Adipose tissue (tissue), 3 donors: ENCODE data around the gene PAQR6. TPM values are rescaled to one million over a fixed set of nuclear protein-coding genes. Genes with fewer than 3 reads are reported as not detected.

Source experiments
- H3K27ac ChIP-seq: one replicate; pipeline ENCODE4 v1.5.1; 2013; ENCODE audit warnings: low read depth, low read length
- WGBS, 3 donors: extraction: QIAGEN DNeasy Blood & Tissue Kit; methylation state at CpG; one replicate each; pipeline ENCODE4 v1.1.7; 2013; 5-methylcytosine and 5-hydroxymethylcytosine counted together
- polyA plus RNA-seq, 3 donors: library from polyadenylated mRNA; stranded (reverse); fragments of 200-250 nt; gene quantifications; one replicate each; pipeline ENCODE4 v1.2.3, GENCODE V29; 2013
- donor health status: healthy with polysubstance abuse.
- donor health status: Bipolar disorder and iron deficiency.
- donor health status: healthy.

Gene PAQR6
- polyA plus RNA-seq, 3 donors: 0.67 to 1.1 (median 0.79) TPM

GRCh38 chr1:156212833-156213643 is 34.8 kb downstream of the PAQR6 start, which contains the start of gene PMF1:
Gene PMF1, plus strand, starts transcription at chr1:156213007. Its CDS starts 9 bp downstream, at chr1:156213016.
- 1% methylated on average over 61 of the region's 61 CpGs for WGBS, 3 donors
- peak within 1 kb of the TSS; percentile 38 for H3K27ac ChIP-seq

- 80 to 83% (median 81%) methylated on average over 9 of the region's 9 CpGs for WGBS, 3 donors
- no peak overlapping the region for H3K27ac ChIP-seq
Measured at GRCh38 chr1:156212130-156212529, 35.7 kb downstream of the PAQR6 start.

- WGBS, 3 donors: 95 to 100% (median 98%) methylated on average over 3 of the region's 3 CpGs
Measured at GRCh38 chr1:156211243-156211642, 36.6 kb downstream of the PAQR6 start.

GRCh38 chr1:156204686-156205085 is 43.2 kb downstream of the PAQR6 start:
- 75 to 86% (median 80%) methylated on average over 3 of the region's 3 CpGs for WGBS, 3 donors
- no peak overlapping the region for H3K27ac ChIP-seq

More at GRCh38 chr1:156211243-156211642, 36.6 kb downstream of the PAQR6 start:
- H3K27ac ChIP-seq: no peak overlapping the region

- H3K27ac ChIP-seq: no peak overlapping the region
Measured at GRCh38 chr1:156203331-156203730, 44.5 kb downstream of the PAQR6 start.

- H3K27ac ChIP-seq: no peak overlapping the region
- 91 to 95% (median 94%) methylated on average over 8 of the region's 8 CpGs for WGBS, 3 donors
Measured at GRCh38 chr1:156200044-156200443, 47.8 kb downstream of the PAQR6 start.

GRCh38 chr1:156198831-156199349 is 49.0 kb downstream of the PAQR6 start:
- WGBS, 3 donors: 62 to 84% (median 76%) methylated on average over 5 of the region's 5 CpGs
- no peak overlapping the region for H3K27ac ChIP-seq

GRCh38 chr1:156196445-156196844 is 51.4 kb downstream of the PAQR6 start:
- 54 to 79% (median 63%) methylated on average over 2 of the region's 2 CpGs for WGBS, 3 donors
- no peak overlapping the region for H3K27ac ChIP-seq

GRCh38 chr1:156195853-156196252 is 52.0 kb downstream of the PAQR6 start:
- WGBS, 3 donors: 59 to 79% (median 70%) methylated on average over 4 of the region's 4 CpGs

GRCh38 chr1:156194300-156194652 is 53.6 kb downstream of the PAQR6 start:
- H3K27ac ChIP-seq: peak overlapping the region; percentile 4
- 11 to 14% (median 14%) methylated on average over 14 of the region's 14 CpGs for WGBS, 3 donors

More at GRCh38 chr1:156195853-156196252, 52.0 kb downstream of the PAQR6 start:
- no peak overlapping the region for H3K27ac ChIP-seq

GRCh38 chr1:156193488-156194299 is 54.2 kb downstream of the PAQR6 start, which contains the start of gene SLC25A44:
Gene SLC25A44, plus strand, starts transcription at chr1:156194104. Its CDS starts 5,744 bp downstream, at chr1:156199848.
- 2 to 3% (median 3%) methylated on average over 59 of the region's 59 CpGs for WGBS, 3 donors
- peak within 1 kb of the TSS; percentile 56 for H3K27ac ChIP-seq

Other genes starting within 250 kb of the PAQR6 start
- gene SSR2, start 227.1 kb downstream of the PAQR6 start, polyA plus RNA-seq: 100 to 1,000 TPM; 221 to 387 (median 237) TPM
- 10 to 100 TPM; 14.5 to 18.9 (median 18.8) TPM for gene UBQLN4, start 194.3 kb downstream of the PAQR6 start, polyA plus RNA-seq
- 100 to 1,000 TPM; 113 to 133 (median 116) TPM for gene LAMTOR2, start 193.3 kb downstream of the PAQR6 start, polyA plus RNA-seq
- gene RAB25, start 186.9 kb downstream of the PAQR6 start, polyA plus RNA-seq: 10 to 100 TPM in 2 of 3 donors, under 1 TPM in 1; 0.56 to 58.7 (median 11.8) TPM
- under 1 TPM; under 0.01 to 0.43 (median 0.26) TPM for gene MEX3A, start 165.6 kb downstream of the PAQR6 start, polyA plus RNA-seq
- 100 to 1,000 TPM in 2 of 3 donors, 10 to 100 TPM in 1; 58.6 to 543 (median 239) TPM for gene LMNA, start 133.3 kb downstream of the PAQR6 start, polyA plus RNA-seq
- 1 to 10 TPM; 2.1 to 9.5 (median 7.4) TPM for gene SEMA4A, start 94.5 kb downstream of the PAQR6 start, polyA plus RNA-seq
- gene SLC25A44, start 54.0 kb downstream of the PAQR6 start, polyA plus RNA-seq: 10 to 100 TPM in 2 of 3 donors, 1 to 10 TPM in 1; 6.6 to 27.6 (median 13.8) TPM
- 10 to 100 TPM; 32.3 to 59.8 (median 55.4) TPM for gene PMF1, start 35.0 kb downstream of the PAQR6 start, polyA plus RNA-seq
- 1 to 10 TPM in 1 of 3 donors, under 1 TPM in 2; 0.31 to 2.8 (median 0.71) TPM for gene BGLAP, start 5.9 kb downstream of the PAQR6 start, polyA plus RNA-seq
- 10 to 100 TPM; 24.1 to 34.4 (median 28.3) TPM for gene SMG5, start 34.8 kb upstream of the PAQR6 start, polyA plus RNA-seq
- gene TMEM79, start 36.3 kb upstream of the PAQR6 start, polyA plus RNA-seq: 1 to 10 TPM; 1.8 to 3.1 (median 2.5) TPM
- gene GLMP, start 47.6 kb upstream of the PAQR6 start, polyA plus RNA-seq: 10 to 100 TPM; 19.3 to 41.2 (median 37.2) TPM
- not detected for gene VHLL, start 51.3 kb upstream of the PAQR6 start, polyA plus RNA-seq
- gene CCT3, start 90.2 kb upstream of the PAQR6 start, polyA plus RNA-seq: 100 to 1,000 TPM in 2 of 3 donors, 10 to 100 TPM in 1; 96.5 to 152 (median 100) TPM
- under 1 TPM; 0.18 to 0.67 (median 0.39) TPM for gene TSACC, start 90.5 kb upstream of the PAQR6 start, polyA plus RNA-seq
- under 1 TPM in 1 of 3 donors, not detected in 2; 0.08 TPM for gene RHBG, start 121.2 kb upstream of the PAQR6 start, polyA plus RNA-seq